KMS-11 (cell line): ENCODE measurements around the gene TLDC2.
A peak's percentile ranks its signal among the peaks of the same experiment; 100 is the strongest.

Source experiments
- H2AFZ ChIP-seq: fragments of 200-600 bp; sonication (generic); 2 replicates; pipeline ENCODE4 v1.6.1; 2016; ENCODE audit warnings: antibody characterized with exemption, mixed run types, low read depth
- H3K27ac ChIP-seq: fragments of 200-600 bp; sonication (generic); 2 replicates; pipeline ENCODE4 v1.6.1; 2016; ENCODE audit warnings: mild to moderate bottlenecking, mixed run types
- H3K27me3 ChIP-seq: fragments of 200-600 bp; sonication (generic); 2 replicates; pipeline ENCODE4 v1.6.1; 2017; ENCODE audit warnings: mild to moderate bottlenecking, low read depth, mixed run types, moderate library complexity; ENCODE audit not compliant: insufficient read depth
- H3K36me3 ChIP-seq: fragments of 200-600 bp; sonication (generic); 2 replicates; pipeline ENCODE4 v1.6.1; 2017; ENCODE audit warnings: mild to moderate bottlenecking, mixed run types; ENCODE audit not compliant: insufficient read depth
- H3K4me1 ChIP-seq: fragments of 200-600 bp; sonication (generic); 2 replicates; pipeline ENCODE4 v1.6.1; 2016; ENCODE audit warnings: mild to moderate bottlenecking, low read depth, mixed run types; ENCODE audit not compliant: poor library complexity, severe bottlenecking
- H3K4me2 ChIP-seq: fragments of 200-600 bp; sonication (generic); 2 replicates; pipeline ENCODE4 v1.7.0; 2016; ENCODE audit warnings: mild to moderate bottlenecking, mixed run types
- H3K4me3 ChIP-seq: fragments of 200-600 bp; sonication (generic); IDR thresholded peaks from 2 replicates; pipeline ENCODE4 v1.6.1; 2017; ENCODE audit warnings: low read depth, low read length, mixed read lengths; ENCODE audit not compliant: insufficient read depth
- H3K79me2 ChIP-seq: fragments of 200-600 bp; sonication (generic); 2 replicates; pipeline ENCODE4 v1.6.1; 2016; ENCODE audit warnings: low read depth, mixed run types; ENCODE audit not compliant: insufficient read depth
- H3K9ac ChIP-seq: fragments of 200-600 bp; sonication (generic); 2 replicates; pipeline ENCODE4 v1.6.1; 2016; ENCODE audit warnings: mild to moderate bottlenecking, mixed run types
- H4K20me1 ChIP-seq: fragments of 200-600 bp; sonication (generic); 2 replicates; pipeline ENCODE4 v1.6.1; 2016; ENCODE audit warnings: mild to moderate bottlenecking, mixed run types; ENCODE audit not compliant: insufficient read depth
- TF ChIP-seq, protein P1 (sequence below): fragments of 200-600 bp; sonication (generic); conservative IDR thresholded peaks from 2 replicates; pipeline ENCODE4 v1.6.1; 2017; ENCODE audit warnings: low read depth, mild to moderate bottlenecking, antibody characterized with exemption, low read length, moderate library complexity, mixed read lengths

TLDC2 gene

GRCh38 chr20:36832791-36833190 lies 43.1 kb upstream of the TLDC2 start:
- no peaks in the 10 kb centered on the region for H4K20me1 ChIP-seq
- H3K4me3 ChIP-seq: no peak overlapping the region
- no peaks in the 10 kb centered on the region for H3K36me3 ChIP-seq
- H3K27ac ChIP-seq: no peak overlapping the region
- no peak overlapping the region for H3K9ac ChIP-seq
- no peaks in the 10 kb centered on the region for H3K79me2 ChIP-seq
- H3K4me1 ChIP-seq: peaks cover 31% of the 10 kb centered on the region
- H3K27me3 ChIP-seq: no peaks in the 10 kb centered on the region
- H3K4me2 ChIP-seq: no peak overlapping the region
- TF ChIP-seq, protein P1, sequence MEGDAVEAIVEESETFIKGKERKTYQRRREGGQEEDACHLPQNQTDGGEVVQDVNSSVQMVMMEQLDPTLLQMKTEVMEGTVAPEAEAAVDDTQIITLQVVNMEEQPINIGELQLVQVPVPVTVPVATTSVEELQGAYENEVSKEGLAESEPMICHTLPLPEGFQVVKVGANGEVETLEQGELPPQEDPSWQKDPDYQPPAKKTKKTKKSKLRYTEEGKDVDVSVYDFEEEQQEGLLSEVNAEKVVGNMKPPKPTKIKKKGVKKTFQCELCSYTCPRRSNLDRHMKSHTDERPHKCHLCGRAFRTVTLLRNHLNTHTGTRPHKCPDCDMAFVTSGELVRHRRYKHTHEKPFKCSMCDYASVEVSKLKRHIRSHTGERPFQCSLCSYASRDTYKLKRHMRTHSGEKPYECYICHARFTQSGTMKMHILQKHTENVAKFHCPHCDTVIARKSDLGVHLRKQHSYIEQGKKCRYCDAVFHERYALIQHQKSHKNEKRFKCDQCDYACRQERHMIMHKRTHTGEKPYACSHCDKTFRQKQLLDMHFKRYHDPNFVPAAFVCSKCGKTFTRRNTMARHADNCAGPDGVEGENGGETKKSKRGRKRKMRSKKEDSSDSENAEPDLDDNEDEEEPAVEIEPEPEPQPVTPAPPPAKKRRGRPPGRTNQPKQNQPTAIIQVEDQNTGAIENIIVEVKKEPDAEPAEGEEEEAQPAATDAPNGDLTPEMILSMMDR: no peak
- H2AFZ ChIP-seq: no peak overlapping the region

DNA sequence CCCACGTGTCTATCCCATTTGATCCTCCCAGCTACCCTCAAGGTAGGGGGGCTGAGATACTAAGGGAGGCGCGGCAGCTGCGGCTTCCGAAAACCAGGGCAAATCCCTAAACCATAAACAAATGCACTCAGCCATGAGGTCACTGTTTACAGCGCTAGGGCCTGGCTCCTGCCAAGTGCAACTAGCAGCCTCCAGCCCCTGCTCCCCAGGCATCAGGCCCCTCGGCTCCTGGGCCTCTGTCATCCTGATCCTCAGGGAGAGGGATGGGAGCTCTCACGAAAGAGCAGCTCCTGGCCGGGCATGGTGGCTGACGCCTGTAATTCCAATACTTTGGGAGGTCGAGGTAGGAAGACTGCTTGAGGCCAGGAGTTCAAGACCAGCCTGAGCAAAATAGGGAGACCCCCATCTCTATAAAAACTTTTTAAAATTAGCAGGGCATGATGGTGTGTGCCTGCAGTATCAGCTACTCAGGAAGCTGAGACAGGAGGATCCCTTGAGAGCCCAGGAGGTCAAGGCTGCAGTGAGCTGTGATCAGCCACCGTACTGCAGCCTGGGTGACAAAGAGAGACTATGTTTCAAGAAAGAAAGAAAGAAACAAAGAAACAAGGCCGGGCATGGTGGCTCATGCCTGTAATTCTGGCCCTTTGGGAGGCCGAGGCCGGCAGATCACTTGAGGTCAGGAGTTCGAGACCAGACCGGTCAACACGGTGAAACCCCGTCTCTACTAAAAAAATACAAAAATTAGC lies 42.5 kb upstream of the TLDC2 start:
- no peaks in the 10 kb centered on the region for H3K27me3 ChIP-seq
- TF ChIP-seq, protein P1: no peak
- H3K79me2 ChIP-seq: no peaks in the 10 kb centered on the region
- H3K4me1 ChIP-seq: peaks cover 25% of the 10 kb centered on the region
- no peaks in the 10 kb centered on the region for H4K20me1 ChIP-seq
- no peak overlapping the region for H3K27ac ChIP-seq
- no peak overlapping the region for H3K4me2 ChIP-seq
- no peak overlapping the region for H3K4me3 ChIP-seq
- H3K36me3 ChIP-seq: no peaks in the 10 kb centered on the region
- H2AFZ ChIP-seq: no peak overlapping the region
- no peak overlapping the region for H3K9ac ChIP-seq

DNA sequence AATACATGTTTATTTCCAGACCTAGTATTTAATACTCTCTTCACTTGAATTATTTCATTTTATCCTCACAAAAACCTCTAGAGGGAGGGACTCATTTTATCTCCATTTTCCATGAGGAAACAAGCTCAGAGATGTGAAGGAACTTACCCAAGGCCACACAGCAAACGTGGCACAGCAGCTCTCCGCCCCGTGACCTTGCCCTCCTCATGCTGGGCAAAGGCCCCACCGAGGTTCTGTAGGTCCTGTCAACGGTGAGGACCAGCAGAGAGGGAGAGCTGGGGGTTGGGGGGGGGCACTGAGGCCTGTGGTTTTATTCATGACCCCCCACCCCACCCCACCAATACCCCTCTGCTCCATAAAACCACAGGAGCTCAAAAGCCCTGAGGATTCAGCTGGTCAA lies 40.9 kb upstream of the TLDC2 start:
- peak overlapping the region; percentile 16; the same call in 1 of the 2 replicates for H3K27ac ChIP-seq
- H3K4me2 ChIP-seq: peak overlapping the region; percentile 85
- no peak overlapping the region for H3K4me3 ChIP-seq
- H4K20me1 ChIP-seq: no peaks in the 10 kb centered on the region
- TF ChIP-seq, protein P1: no peak
- peaks cover 23% of the 10 kb centered on the region for H3K4me1 ChIP-seq
- H3K9ac ChIP-seq: peak overlapping the region; percentile 15; the same call in 1 of the 2 replicates
- no peaks in the 10 kb centered on the region for H3K36me3 ChIP-seq
- no peaks in the 10 kb centered on the region for H3K27me3 ChIP-seq
- no peaks in the 10 kb centered on the region for H3K79me2 ChIP-seq
- H2AFZ ChIP-seq: peak overlapping the region; percentile 60

DNA sequence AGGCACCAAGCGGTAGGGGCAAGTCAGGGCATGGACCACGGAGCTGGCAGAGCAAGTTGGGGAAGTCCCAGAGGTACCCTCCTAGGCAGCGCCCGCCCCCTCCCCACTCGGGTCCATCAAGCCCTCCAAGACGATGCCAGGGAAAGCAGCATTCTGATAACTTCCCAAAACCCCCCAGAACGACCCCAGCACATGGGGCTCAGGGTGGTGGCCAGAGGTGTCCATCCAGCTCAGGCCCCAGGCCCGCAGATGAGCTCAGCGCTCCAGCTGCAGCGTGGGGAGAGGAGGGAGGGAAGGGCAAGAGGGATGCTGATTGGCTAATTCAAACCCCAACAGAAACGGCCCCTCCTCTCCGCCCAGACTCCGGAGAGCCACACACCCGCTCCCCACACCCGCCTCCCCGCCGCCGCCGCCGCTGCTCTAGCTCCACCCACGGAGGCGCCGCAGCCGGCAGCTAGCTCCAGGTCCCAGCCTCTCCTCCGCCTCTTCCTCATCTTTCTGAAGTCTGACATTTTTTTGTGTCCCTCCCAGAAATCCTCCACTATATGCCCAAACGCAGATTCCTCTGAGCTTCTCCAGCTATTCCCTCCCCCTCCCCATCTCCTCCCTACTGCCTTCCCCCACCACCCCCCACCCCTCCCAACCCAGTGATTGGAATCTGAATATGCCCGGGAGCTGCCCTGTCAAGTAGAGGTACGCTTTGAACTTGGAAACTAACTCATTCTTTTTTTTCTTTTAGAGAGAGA lies 40.3 kb upstream of the TLDC2 start:
- Histone ChIP-seq H3K4me1 (peaks cover 23% of the 10 kb centered on the region), H3K4me3 (no peak overlapping the region), H3K27ac (peak overlapping the region; percentile 16; the same call in 1 of the 2 replicates), H3K9ac (peak overlapping the region; percentile 15; the same call in 1 of the 2 replicates), H4K20me1 (no peaks in the 10 kb centered on the region), H3K36me3 (no peaks in the 10 kb centered on the region), H3K79me2 (no peaks in the 10 kb centered on the region), H3K27me3 (no peaks in the 10 kb centered on the region), H2AFZ (peak overlapping the region; percentile 60), H3K4me2 (peak overlapping the region; percentile 85)
- TF ChIP-seq, protein P1: no peak
